Measurements from ENCODE around the gene PCP2.

PCP2 gene

GRCh38 chr19:7607212-7607873 lies 26.2 kb downstream of the PCP2 start:
- TF ChIP-seq CTCF (IDR thresholded peaks at IDR 0.05; ENCODE audit: low read depth, low read length) = no peak
- DNase-seq (ENCODE audit: extremely low read depth, low read depth) = no peak

- TF ChIP-seq CTCF (IDR thresholded peaks at IDR 0.05; ENCODE audit: low read depth, low read length) = no peak
- DNase-seq (ENCODE audit: extremely low read depth, low read depth) = no peak
Measured at GRCh38 chr19:7606289-7606688, 27.2 kb downstream of the PCP2 start.

- no peak for DNase-seq (ENCODE audit: extremely low read depth, low read depth)
- no peak for TF ChIP-seq CTCF (IDR thresholded peaks at IDR 0.05; ENCODE audit: low read depth, low read length)
Measured at GRCh38 chr19:7605490-7606222, 27.9 kb downstream of the PCP2 start.

- TF ChIP-seq CTCF (IDR thresholded peaks at IDR 0.05; ENCODE audit: low read depth, low read length) = no peak
- DNase-seq (ENCODE audit: extremely low read depth, low read depth) = no peak
Measured at GRCh38 chr19:7603919-7604318, 29.6 kb downstream of the PCP2 start.

- no peak for TF ChIP-seq CTCF (IDR thresholded peaks at IDR 0.05; ENCODE audit: low read depth, low read length)
Measured at GRCh38 chr19:7602935-7603497, 30.5 kb downstream of the PCP2 start.

GRCh38 chr19:7602240-7602934 lies 31.1 kb downstream of the PCP2 start:
- no peak for TF ChIP-seq CTCF (IDR thresholded peaks at IDR 0.05; ENCODE audit: low read depth, low read length)
- DNase-seq (ENCODE audit: extremely low read depth, low read depth) = no peak

More at GRCh38 chr19:7602935-7603497, 30.5 kb downstream of the PCP2 start:
- DNase-seq (ENCODE audit: extremely low read depth, low read depth) = no peak
